Measurements from ENCODE around the gene LRMDA.

Gene LRMDA

GRCh38 chr10:75405598-75406461 lies 25.6 kb upstream of the LRMDA start:
- no peaks in the 10 kb centered on the region for H3K4me1 ChIP-seq (ENCODE audit: low read length)
- no peaks in the 10 kb centered on the region for H3K36me3 ChIP-seq (replicated peaks; ENCODE audit: low read depth, low read length)
- no peaks in the 10 kb centered on the region for H3K9me3 ChIP-seq (ENCODE audit: insufficient read depth, low read length)
- no peak overlapping the region for H2AFZ ChIP-seq (ENCODE audit: low read depth, low read length)
- H3K79me2 ChIP-seq (ENCODE audit: low read length), result no peaks in the 10 kb centered on the region
- H3K27me3 ChIP-seq (ENCODE audit: low read depth, low read length), result no peaks in the 10 kb centered on the region
- no peak overlapping the region for H3K27ac ChIP-seq (ENCODE audit: low read length)
- TF ChIP-seq EZH2phosphoT487 (IDR thresholded peaks at IDR 0.05; ENCODE audit: low read depth), result no peak
- no peak for TF ChIP-seq CTCF (IDR thresholded peaks at IDR 0.05; ENCODE audit: low read depth, low read length)
- no peak overlapping the region for H3K4me2 ChIP-seq (ENCODE audit: low read length)
- H3K4me3 ChIP-seq (ENCODE audit: low read length), result no peak overlapping the region
- no peaks in the 10 kb centered on the region for H4K20me1 ChIP-seq (ENCODE audit: insufficient read depth, low read length)
- no peak overlapping the region for H3K9ac ChIP-seq (ENCODE audit: low read length)

GRCh38 chr10:75406462-75407223 lies 24.8 kb upstream of the LRMDA start:
- no peak overlapping the region for H3K4me2 ChIP-seq (ENCODE audit: low read length)
- H2AFZ ChIP-seq (ENCODE audit: low read depth, low read length), result no peak overlapping the region
- H3K9ac ChIP-seq (ENCODE audit: low read length), result no peak overlapping the region
- H3K9me3 ChIP-seq (ENCODE audit: insufficient read depth, low read length), result no peaks in the 10 kb centered on the region
- TF ChIP-seq EZH2phosphoT487 (IDR thresholded peaks at IDR 0.05; ENCODE audit: low read depth) (no peak), CTCF (IDR thresholded peaks at IDR 0.05; ENCODE audit: low read depth, low read length) (no peak)
- H3K79me2 ChIP-seq (ENCODE audit: low read length), result no peaks in the 10 kb centered on the region
- no peaks in the 10 kb centered on the region for H3K36me3 ChIP-seq (replicated peaks; ENCODE audit: low read depth, low read length)
- H4K20me1 ChIP-seq (ENCODE audit: insufficient read depth, low read length), result no peaks in the 10 kb centered on the region
- no peaks in the 10 kb centered on the region for H3K4me1 ChIP-seq (ENCODE audit: low read length)
- no peak overlapping the region for H3K4me3 ChIP-seq (ENCODE audit: low read length)
- no peaks in the 10 kb centered on the region for H3K27me3 ChIP-seq (ENCODE audit: low read depth, low read length)
- no peak overlapping the region for H3K27ac ChIP-seq (ENCODE audit: low read length)

- Histone ChIP-seq H3K79me2 (ENCODE audit: low read length) (no peaks in the 10 kb centered on the region), H3K4me2 (ENCODE audit: low read length) (no peak overlapping the region), H3K9me3 (ENCODE audit: insufficient read depth, low read length) (no peaks in the 10 kb centered on the region), H3K36me3 (replicated peaks; ENCODE audit: low read depth, low read length) (no peaks in the 10 kb centered on the region), H2AFZ (ENCODE audit: low read depth, low read length) (no peak overlapping the region), H3K9ac (ENCODE audit: low read length) (no peak overlapping the region), H3K27ac (ENCODE audit: low read length) (no peak overlapping the region), H3K4me3 (ENCODE audit: low read length) (no peak overlapping the region), H3K4me1 (ENCODE audit: low read length) (no peaks in the 10 kb centered on the region), H4K20me1 (ENCODE audit: insufficient read depth, low read length) (no peaks in the 10 kb centered on the region), H3K27me3 (ENCODE audit: low read depth, low read length) (no peaks in the 10 kb centered on the region)
- TF ChIP-seq EZH2phosphoT487 (IDR thresholded peaks at IDR 0.05; ENCODE audit: low read depth) (no peak), CTCF (IDR thresholded peaks at IDR 0.05; ENCODE audit: low read depth, low read length) (no peak)
Measured at GRCh38 chr10:75407224-75407712, 24.2 kb upstream of the LRMDA start.

Data from OCI-LY3 (cell line).